Activated CD4-positive, CD25-positive, alpha-beta regulatory T cell treated with anti-CD3 and anti-CD28 coated beads, Interleukin-2, amount 50 U/mL, for 24 hours (primary cell): ENCODE measurements around the gene MYADM.
A peak's percentile ranks its signal among the peaks of the same experiment; 100 is the strongest.
"Not testable (repeated sequence)": the region's sequence is repeated elsewhere in the genome, so short reads cannot be mapped to it uniquely, and the experiment has no call there.

Experiments
- ATAC-seq, 2 donors: fragments of 150-1000 bp; cut with Tn5 transposase; one replicate each; pipeline ENCODE4 v1.10.0; 2021; ENCODE audit warnings: mild to moderate bottlenecking in 1 of 2, moderate library complexity in 1 of 2

MYADM gene

GRCh38 chr19:53867225-53868090 lies at the start of gene MYADM:
Gene MYADM, plus strand, starts transcription at chr19:53867883. Its CDS starts 5,647 bp downstream, at chr19:53873530.
- peak; percentile 85 to 87 for ATAC-seq

- no peak for ATAC-seq
Observed at GRCh38 chr19:53818756-53819155, 48.9 kb upstream of the MYADM start.

- ATAC-seq, result no peak
Observed at GRCh38 chr19:53819861-53820260, 47.8 kb upstream of the MYADM start.

- no peak for ATAC-seq
Observed at GRCh38 chr19:53823380-53824120, 44.1 kb upstream of the MYADM start.

GRCh38 chr19:53824134-53824611 lies 43.5 kb upstream of the MYADM start, which contains the start of gene NLRP12:
Gene NLRP12, minus strand, starts transcription at chr19:53824314. Its CDS starts 140 bp downstream, at chr19:53824174.
- no peak for ATAC-seq

GRCh38 chr19:53826876-53827275 lies 40.8 kb upstream of the MYADM start:
- no peak for ATAC-seq

GRCh38 chr19:53828531-53828930 lies 39.2 kb upstream of the MYADM start:
- ATAC-seq, result no peak

- not testable (repeated sequence) for ATAC-seq
Observed at GRCh38 chr19:53832861-53833260, 34.8 kb upstream of the MYADM start.

- not testable (repeated sequence) for ATAC-seq
Observed at GRCh38 chr19:53838446-53838845, 29.2 kb upstream of the MYADM start.

GRCh38 chr19:53840241-53840640 lies 27.4 kb upstream of the MYADM start:
- ATAC-seq, result not testable (repeated sequence)

- not testable (repeated sequence) for ATAC-seq
Observed at GRCh38 chr19:53840914-53841313, 26.8 kb upstream of the MYADM start.

GRCh38 chr19:53844849-53845246 lies 22.8 kb upstream of the MYADM start:
- no peak for ATAC-seq

- no peak for ATAC-seq
Observed at GRCh38 chr19:53847555-53847954, 20.1 kb upstream of the MYADM start.

- no peak for ATAC-seq
Observed at GRCh38 chr19:53849237-53849676, 18.4 kb upstream of the MYADM start.

- ATAC-seq, result no peak
Observed at GRCh38 chr19:53853707-53854106, 14.0 kb upstream of the MYADM start.

- ATAC-seq, result no peak
Observed at GRCh38 chr19:53864308-53864836, 3.3 kb upstream of the MYADM start.

GRCh38 chr19:53865523-53865917 lies 2.2 kb upstream of the MYADM start:
- no peak for ATAC-seq

GRCh38 chr19:53865918-53866864 lies 1.5 kb upstream of the MYADM start:
- ATAC-seq, result peak; percentile 23 to 42

GRCh38 chr19:53866865-53867224 lies 838 bp upstream of the MYADM start:
- no peak for ATAC-seq

GRCh38 chr19:53868091-53868891 lies 608 bp downstream of the MYADM start:
- ATAC-seq, result no peak
